IPS DF 6.9 (cell line): Measurements from ENCODE around the gene NEDD4L.

ENCODE experiments used
- DNase-seq: peaks from one replicate; pipeline ENCODE4 v3.0.0-alpha.2; 2013; ENCODE audit warnings: low read depth, low spot score
- H3K27ac ChIP-seq: one replicate; pipeline ENCODE4 v1.5.1; 2013; ENCODE audit warnings: low read length, control low read depth
- H3K27me3 ChIP-seq: 2 replicates; pipeline ENCODE4 v1.6.1; 2013; ENCODE audit warnings: mild to moderate bottlenecking, low read length; ENCODE audit not compliant: control insufficient read depth, insufficient read depth
- H3K36me3 ChIP-seq: 2 replicates; pipeline ENCODE4 v1.6.1; 2013; ENCODE audit warnings: low read length; ENCODE audit not compliant: control insufficient read depth, insufficient read depth
- H3K4me1 ChIP-seq: 2 replicates; pipeline ENCODE4 v1.6.1; 2013; ENCODE audit warnings: low read length; ENCODE audit not compliant: control insufficient read depth, insufficient read depth
- H3K4me3 ChIP-seq: 2 replicates; pipeline ENCODE4 v1.5.1; 2013; ENCODE audit warnings: mild to moderate bottlenecking, low read length
- H3K9me3 ChIP-seq: 2 replicates; pipeline ENCODE4 v1.6.1; 2013; ENCODE audit warnings: low read length, inconsistent platforms; ENCODE audit not compliant: control insufficient read depth, insufficient read depth
- WGBS: extraction: QIAGEN DNeasy Blood & Tissue Kit; methylation state at CpG from one replicate; pipeline ENCODE4 v1.1.7; 2013; ENCODE audit warnings: mixed read lengths, missing lambda C conversion rate; ENCODE audit not compliant: insufficient read length, insufficient coverage; 5-methylcytosine and 5-hydroxymethylcytosine counted together

NEDD4L gene

GRCh38 chr18:58398648-58399398, 354.8 kb downstream of the NEDD4L start:
- Histone ChIP-seq H3K4me1 (no peaks in the 10 kb centered on the region), H3K36me3 (no peaks in the 10 kb centered on the region), H3K27ac (no peak overlapping the region), H3K4me3 (no peak overlapping the region), H3K9me3 (no peaks in the 10 kb centered on the region), H3K27me3 (no peaks in the 10 kb centered on the region)
- no peak for DNase-seq
- WGBS, result no CpG with 5 or more reads among the region's 11 CpGs

- H3K9me3 ChIP-seq, result no peaks in the 10 kb centered on the region
- H3K4me1 ChIP-seq, result no peaks in the 10 kb centered on the region
- H3K36me3 ChIP-seq, result no peaks in the 10 kb centered on the region
- H3K4me3 ChIP-seq, result no peak overlapping the region
- no peaks in the 10 kb centered on the region for H3K27me3 ChIP-seq
- DNase-seq, result no peak
- WGBS, result no CpG with 5 or more reads among the region's 14 CpGs
- no peak overlapping the region for H3K27ac ChIP-seq
Measured at GRCh38 chr18:58400331-58400870, 356.4 kb downstream of the NEDD4L start.

GRCh38 chr18:58401191-58401590, 357.2 kb downstream of the NEDD4L start:
- no peak for DNase-seq
- Histone ChIP-seq H3K27me3 (no peaks in the 10 kb centered on the region), H3K27ac (no peak overlapping the region), H3K36me3 (no peaks in the 10 kb centered on the region), H3K4me3 (no peak overlapping the region), H3K9me3 (no peaks in the 10 kb centered on the region), H3K4me1 (no peaks in the 10 kb centered on the region)
- no CpG with 5 or more reads among the region's 2 CpGs for WGBS

DNA sequence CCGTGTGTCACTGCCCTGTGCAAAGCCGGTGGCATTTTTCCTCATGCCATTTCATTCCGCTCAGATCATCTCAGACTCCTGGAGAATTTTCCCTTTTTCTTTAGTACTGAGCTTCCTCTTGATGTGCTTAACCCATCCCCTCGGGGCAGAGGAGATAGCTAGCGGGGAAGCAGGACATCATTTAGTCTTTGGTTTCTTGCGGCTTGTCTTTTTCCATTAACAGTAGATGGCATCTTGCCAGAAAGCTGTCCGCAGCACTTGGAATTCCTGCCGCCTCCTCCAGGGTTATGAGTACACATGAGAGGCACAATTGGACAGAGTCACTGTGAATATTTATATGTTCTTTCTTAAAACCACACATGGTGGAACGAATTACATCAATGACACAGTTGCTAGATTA, 358.2 kb downstream of the NEDD4L start:
- DNase-seq, result no peak
- no peak overlapping the region for H3K27ac ChIP-seq
- no peak overlapping the region for H3K4me3 ChIP-seq
- H3K4me1 ChIP-seq, result no peaks in the 10 kb centered on the region
- H3K27me3 ChIP-seq, result no peaks in the 10 kb centered on the region
- H3K9me3 ChIP-seq, result no peaks in the 10 kb centered on the region
- H3K36me3 ChIP-seq, result no peaks in the 10 kb centered on the region
- no CpG with 5 or more reads among the region's 9 CpGs for WGBS

DNA sequence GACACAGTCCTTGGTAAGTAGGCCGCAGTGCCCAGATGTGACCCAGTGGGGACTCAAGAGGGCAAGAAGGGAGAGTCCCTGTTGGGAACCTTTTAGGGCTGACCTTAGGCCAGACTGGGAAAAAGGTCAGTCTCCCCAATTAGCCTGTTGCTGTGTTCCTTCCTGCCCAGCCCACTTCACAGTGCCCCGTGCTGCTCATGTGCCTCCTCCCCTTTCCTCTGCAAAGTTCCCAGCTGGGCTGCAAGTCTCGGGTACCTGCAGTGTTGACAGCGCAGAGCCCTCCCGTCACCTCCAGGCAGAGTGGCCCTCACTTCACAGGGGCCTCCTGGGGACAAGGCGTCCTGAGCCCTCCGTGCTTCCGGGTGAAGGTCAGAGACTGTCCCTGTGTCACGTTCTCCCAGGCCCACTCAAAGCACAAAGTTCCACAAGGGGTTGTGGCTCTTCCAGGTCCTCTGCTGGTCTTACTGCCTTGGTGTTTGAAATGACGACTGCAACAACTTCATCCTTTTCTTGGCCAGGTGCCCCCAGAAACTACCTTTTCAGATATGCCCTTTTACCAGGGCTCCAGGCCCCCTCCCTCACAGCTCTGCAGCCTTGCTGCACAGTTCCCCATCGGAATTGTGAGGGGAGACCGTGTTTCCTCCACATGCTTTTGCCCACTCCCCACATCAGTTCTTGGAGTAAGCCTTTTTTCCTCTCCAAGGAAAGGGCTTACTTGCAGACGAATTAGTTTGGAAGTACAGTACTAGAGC, 359.1 kb downstream of the NEDD4L start:
- no peaks in the 10 kb centered on the region for H3K9me3 ChIP-seq
- H3K27me3 ChIP-seq, result no peaks in the 10 kb centered on the region
- H3K4me3 ChIP-seq, result no peak overlapping the region
- no CpG with 5 or more reads among the region's 13 CpGs for WGBS
- no peak for DNase-seq
- no peak overlapping the region for H3K27ac ChIP-seq
- H3K4me1 ChIP-seq, result no peaks in the 10 kb centered on the region
- no peaks in the 10 kb centered on the region for H3K36me3 ChIP-seq

DNA sequence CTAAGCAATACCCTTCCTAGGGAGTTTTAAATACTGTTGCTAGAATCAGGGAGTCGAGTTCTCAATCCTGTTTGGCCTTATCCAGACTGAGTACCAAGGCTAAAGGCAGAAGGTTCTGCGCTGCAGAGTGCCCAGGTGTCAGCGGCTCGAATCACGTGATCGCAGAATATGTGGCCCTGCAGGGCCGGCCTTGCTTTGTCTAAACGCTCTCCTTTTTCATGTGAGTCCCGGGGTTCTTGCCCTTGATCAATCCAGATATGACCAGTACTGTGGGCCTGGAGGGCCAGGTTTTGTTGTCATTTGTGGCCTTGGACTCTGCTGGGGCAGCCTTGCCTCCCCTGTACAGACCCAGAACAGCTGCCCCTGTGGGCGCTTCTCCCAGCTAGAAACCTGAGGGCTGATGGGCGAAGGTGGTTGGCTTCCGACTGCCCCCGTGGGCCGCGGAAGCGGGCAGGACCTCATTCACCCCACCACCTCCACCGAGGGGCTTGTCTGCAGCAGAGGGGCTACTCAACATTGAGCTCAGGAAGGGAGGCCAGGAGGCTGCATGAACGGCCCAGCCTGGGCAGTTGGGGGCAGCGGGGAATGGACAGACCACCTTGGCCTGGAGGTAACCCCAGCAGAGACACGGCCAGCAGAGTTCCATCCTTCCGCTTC, 359.9 kb downstream of the NEDD4L start:
- WGBS, result no CpG with 5 or more reads among the region's 21 CpGs
- Histone ChIP-seq H3K27ac (no peak overlapping the region), H3K4me1 (no peaks in the 10 kb centered on the region), H3K36me3 (no peaks in the 10 kb centered on the region), H3K27me3 (no peaks in the 10 kb centered on the region), H3K4me3 (no peak overlapping the region), H3K9me3 (no peaks in the 10 kb centered on the region)
- no peak for DNase-seq

- no peaks in the 10 kb centered on the region for H3K4me1 ChIP-seq
- no CpG with 5 or more reads among the region's 16 CpGs for WGBS
- no peaks in the 10 kb centered on the region for H3K36me3 ChIP-seq
- H3K9me3 ChIP-seq, result no peaks in the 10 kb centered on the region
- no peak for DNase-seq
- H3K4me3 ChIP-seq, result no peak overlapping the region
- no peaks in the 10 kb centered on the region for H3K27me3 ChIP-seq
- no peak overlapping the region for H3K27ac ChIP-seq
Measured at GRCh38 chr18:58405107-58405898, 361.3 kb downstream of the NEDD4L start.

DNA sequence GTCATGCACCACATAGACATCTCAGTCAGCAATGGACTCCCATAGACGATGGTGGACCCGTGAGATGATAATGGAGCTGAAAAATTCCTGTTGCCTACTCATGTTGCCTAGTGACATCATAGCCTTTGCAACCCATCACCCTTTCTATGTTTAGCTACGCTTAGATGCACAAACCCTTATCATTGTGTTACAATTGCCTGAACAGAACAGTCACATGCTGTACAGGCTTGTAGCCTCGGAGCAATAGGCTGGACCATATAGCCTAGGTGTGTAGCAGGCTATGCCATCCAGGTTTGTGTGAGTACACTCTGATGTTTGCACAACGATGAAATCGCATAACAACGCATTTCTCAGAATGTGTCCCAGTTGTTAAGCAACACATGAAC, 363.2 kb downstream of the NEDD4L start:
- no peak overlapping the region for H3K4me3 ChIP-seq
- H3K27ac ChIP-seq, result no peak overlapping the region
- no peaks in the 10 kb centered on the region for H3K36me3 ChIP-seq
- no peaks in the 10 kb centered on the region for H3K9me3 ChIP-seq
- no peaks in the 10 kb centered on the region for H3K4me1 ChIP-seq
- DNase-seq, result no peak
- H3K27me3 ChIP-seq, result no peaks in the 10 kb centered on the region
- no CpG with 5 or more reads among the region's 7 CpGs for WGBS

DNA sequence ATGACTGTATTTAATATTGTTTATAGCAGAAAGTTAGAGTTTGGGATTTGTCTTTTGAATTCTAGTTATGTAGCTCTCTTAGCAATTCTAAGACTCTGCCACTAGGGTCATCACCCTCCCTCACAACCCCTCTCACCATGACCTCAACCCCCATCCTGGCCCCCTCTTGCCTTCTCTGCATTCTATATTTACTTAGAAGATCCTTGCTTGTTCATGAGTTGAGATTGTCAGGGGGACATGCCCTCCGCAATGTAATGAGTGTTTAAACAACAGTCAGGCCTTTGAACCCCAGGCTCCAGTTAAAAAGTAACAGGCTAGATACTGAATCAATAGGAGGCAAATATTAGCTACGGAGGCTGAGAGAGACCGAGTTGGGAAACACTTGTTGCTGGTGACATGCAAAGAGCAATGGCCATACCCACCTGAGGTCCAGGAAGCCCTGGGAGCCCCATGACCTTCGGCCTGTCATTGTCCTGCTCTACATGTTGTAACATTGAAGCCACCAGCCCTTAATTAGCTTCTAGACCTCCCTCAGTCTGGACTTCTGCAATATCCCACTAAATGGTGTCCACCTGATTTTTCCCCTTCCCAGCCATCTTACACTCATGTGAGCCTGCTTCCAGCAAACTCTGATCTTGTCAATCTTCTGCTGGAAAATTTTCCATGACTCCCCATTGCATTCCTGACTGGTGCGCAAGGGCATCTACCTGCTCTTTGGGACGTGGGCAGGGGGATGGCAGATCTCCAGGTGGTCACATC, 363.8 kb downstream of the NEDD4L start:
- no CpG with 5 or more reads among the region's 6 CpGs for WGBS
- no peaks in the 10 kb centered on the region for H3K9me3 ChIP-seq

More for the DNA sequence above, 363.8 kb downstream of the NEDD4L start:
- DNase-seq, result no peak
- H3K4me1 ChIP-seq, result no peaks in the 10 kb centered on the region
- H3K27me3 ChIP-seq, result no peaks in the 10 kb centered on the region
- H3K36me3 ChIP-seq, result no peaks in the 10 kb centered on the region
- no peak overlapping the region for H3K4me3 ChIP-seq
- H3K27ac ChIP-seq, result no peak overlapping the region
